Keratinocyte (primary cell): ENCODE results near the gene DPP10. TPM values are rescaled to one million over a fixed set of nuclear protein-coding genes. Genes with fewer than 3 reads are reported as not detected.

Experiments
- DNase-seq: peaks from one replicate; pipeline ENCODE4 v3.0.0-alpha.2; 2011; ENCODE audit warnings: low read depth, missing footprints, low spot score
- FAIRE-seq: peaks from 2 replicates; lab custom pipeline; 2011; peaks lifted over from hg19 to GRCh38; lab: Jason Lieb, UNC
- H2AFZ ChIP-seq: 2 replicates; pipeline ENCODE4 v1.6.0; 2012; ENCODE audit warnings: low read length, control low read depth, inconsistent platforms; ENCODE audit not compliant: control insufficient read depth
- H3K27ac ChIP-seq: 2 replicates; pipeline ENCODE4 v1.5.1; 2011; ENCODE audit warnings: low read length; ENCODE audit not compliant: control insufficient read depth, insufficient read depth
- H3K27me3 ChIP-seq: 3 replicates; pipeline ENCODE4 v1.6.0; 2011; ENCODE audit warnings: low read length; ENCODE audit not compliant: control insufficient read depth, insufficient read depth; ENCODE audit errors: extremely low read depth
- H3K36me3 ChIP-seq, 2 experiments: 2 replicates in 1 of 2; 3 replicates in 1 of 2; pipeline ENCODE4 v1.5.1; 2011; ENCODE audit warnings: low read length in 2 of 2, mild to moderate bottlenecking in 1 of 2; ENCODE audit not compliant: control insufficient read depth in 2 of 2, insufficient read depth in 2 of 2; ENCODE audit errors: extremely low read depth in 1 of 2
- H3K4me1 ChIP-seq: 3 replicates; pipeline ENCODE4 v1.5.1; 2011; ENCODE audit warnings: low read length; ENCODE audit not compliant: control insufficient read depth, insufficient read depth; ENCODE audit errors: extremely low read depth
- H3K4me2 ChIP-seq: 3 replicates; pipeline ENCODE4 v1.6.0; 2011; ENCODE audit warnings: low read depth, low read length; ENCODE audit not compliant: control insufficient read depth, insufficient read depth; ENCODE audit errors: extremely low read depth
- H3K4me3 ChIP-seq, 3 experiments: fragments of 200-600 bp in 1 of 3; sonication (generic) in 1 of 3; 2 replicates in 2 of 3; 3 replicates in 1 of 3; pipeline ENCODE4 v1.5.1; 2011 to 2016; ENCODE audit warnings: low read length in 3 of 3, mild to moderate bottlenecking in 3 of 3, control low read depth in 2 of 3, inconsistent platforms in 1 of 3, low read depth in 1 of 3, mixed read lengths in 1 of 3, mixed run types in 1 of 3, moderate library complexity in 1 of 3; ENCODE audit not compliant: control insufficient read depth in 2 of 3, insufficient read depth in 2 of 3; ENCODE audit errors: extremely low read depth in 1 of 3
- H3K79me2 ChIP-seq: 2 replicates; pipeline ENCODE4 v1.6.0; 2012; ENCODE audit warnings: low read length; ENCODE audit not compliant: control insufficient read depth, insufficient read depth
- H3K9ac ChIP-seq: 3 replicates; pipeline ENCODE4 v1.6.0; 2011; ENCODE audit warnings: low read length; ENCODE audit not compliant: control insufficient read depth, insufficient read depth; ENCODE audit errors: extremely low read depth
- H3K9me1 ChIP-seq: 3 replicates; pipeline ENCODE4 v1.6.0; 2011; ENCODE audit warnings: low read length; ENCODE audit not compliant: control insufficient read depth, insufficient read depth; ENCODE audit errors: extremely low read depth
- H3K9me3 ChIP-seq: 2 replicates; pipeline ENCODE4 v1.5.1; 2012; ENCODE audit warnings: low read depth, low read length; ENCODE audit not compliant: control insufficient read depth
- H4K20me1 ChIP-seq: 3 replicates; pipeline ENCODE4 v1.6.0; 2011; ENCODE audit warnings: low read length; ENCODE audit not compliant: control insufficient read depth, insufficient read depth; ENCODE audit errors: extremely low read depth
- CTCF ChIP-seq, 3 experiments: IDR thresholded peaks in 1 of 3; conservative IDR thresholded peaks in 1 of 3; optimal IDR thresholded peaks in 1 of 3; 2 replicates in 2 of 3; 3 replicates in 1 of 3; pipeline versions ENCODE3 to v1.5.1; 2011; ENCODE audit warnings: low read length in 3 of 3, mild to moderate bottlenecking in 3 of 3, moderate library complexity in 2 of 3, control low read depth in 1 of 3, inconsistent platforms in 1 of 3; ENCODE audit not compliant: insufficient read depth in 2 of 3; ENCODE audit errors: extremely low read depth in 1 of 3
- EZH2 ChIP-seq: IDR thresholded peaks from one replicate; pipeline ENCODE4 v1.6.1; 2012; ENCODE audit warnings: inconsistent platforms, mild to moderate bottlenecking, low read length, moderate library complexity
- dilution Hi-C: fragments of 300-500 bp; cut with MboI; formaldehyde crosslinking; loops from one replicate; pipeline ENCODE4 v1.7.0; 2020; ENCODE audit warnings: low sequenced_read_pairs; ENCODE audit not compliant: extremely low pct_ligation_motif_present
- polyA plus RNA-seq, 5 experiments: library from polyadenylated mRNA; depleted of rRNA in 3 of 5; stranded (reverse) in 3 of 5; stranded (forward) in 1 of 5; unstranded in 1 of 5; fragments of >200 nt; gene quantifications; 1 replicate in 1 of 5; 2 replicates in 3 of 5; 3 replicates in 1 of 5; pipeline versions ENCODE4 v1.2.1 to v1.2.3, GENCODE V29; 2011 to 2012; ENCODE audit warnings: missing spikeins in 2 of 5, low read depth in 1 of 5, low replicate concordance in 1 of 5

The DPP10 gene
- polyA plus RNA-seq, 1 donor (not counting 4 experiments of a cell fraction or from before 2014, with no cell fraction given), result not detected

DNA sequence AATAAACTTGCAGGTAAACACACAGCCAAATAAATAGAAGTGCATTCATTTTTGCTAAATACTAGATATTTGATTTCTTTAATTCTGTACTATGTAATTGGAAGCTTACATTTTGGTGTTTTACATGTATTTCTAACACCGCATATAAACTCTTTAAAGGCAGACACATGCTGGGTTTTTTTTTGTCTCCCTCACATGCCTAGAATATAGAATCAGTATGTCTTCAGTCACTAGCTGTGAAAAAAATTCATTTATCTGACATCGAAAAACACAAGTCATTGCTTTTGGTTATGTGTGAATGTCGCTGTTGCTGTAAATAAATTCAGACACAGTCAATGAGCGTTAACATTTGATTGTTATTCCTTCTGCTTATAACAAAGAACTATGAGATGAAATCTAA lies 1101.0 kb downstream of the DPP10 start:
- no peaks in the 10 kb centered on the region for H3K9me3 ChIP-seq
- no peaks in the 10 kb centered on the region for H3K4me1 ChIP-seq
- no peaks in the 10 kb centered on the region for H3K79me2 ChIP-seq
- no peak overlapping the region for H3K9ac ChIP-seq
- dilution Hi-C loops, result no loop called here
- H3K9me1 ChIP-seq, result no peaks in the 10 kb centered on the region
- DNase-seq (no peak), FAIRE-seq (no peak)
- H3K4me3 ChIP-seq, result no peak overlapping the region
- H3K27me3 ChIP-seq, result no peaks in the 10 kb centered on the region
- H3K36me3 ChIP-seq, result no peaks in the 10 kb centered on the region
- H3K27ac ChIP-seq, result no peak overlapping the region
- no peak overlapping the region for H3K4me2 ChIP-seq
- no peaks in the 10 kb centered on the region for H4K20me1 ChIP-seq
- no peak overlapping the region for H2AFZ ChIP-seq
- no peak for TF ChIP-seq EZH2
- TF ChIP-seq CTCF (optimal IDR thresholded peaks at IDR 0.05 in 1 of 3, IDR thresholded peaks at IDR 0.05 in 1 of 3, conservative IDR thresholded peaks at IDR 0.05 in 1 of 3; ENCODE audit: extremely low read depth in 1 of 3, insufficient read depth in 2 of 3, low read length in 3 of 3), result no peak

GRCh38 chr2:115549611-115550130 lies 1107.2 kb downstream of the DPP10 start:
- Histone ChIP-seq H3K4me3 (no peak overlapping the region), H4K20me1 (no peaks in the 10 kb centered on the region), H3K4me1 (no peaks in the 10 kb centered on the region), H3K79me2 (no peaks in the 10 kb centered on the region), H3K9me3 (no peaks in the 10 kb centered on the region), H3K36me3 (no peaks in the 10 kb centered on the region), H3K27ac (no peak overlapping the region), H3K4me2 (no peak overlapping the region), H3K27me3 (no peaks in the 10 kb centered on the region), H2AFZ (no peak overlapping the region), H3K9ac (no peak overlapping the region), H3K9me1 (no peaks in the 10 kb centered on the region)
- TF ChIP-seq CTCF (optimal IDR thresholded peaks at IDR 0.05 in 1 of 3, IDR thresholded peaks at IDR 0.05 in 1 of 3, conservative IDR thresholded peaks at IDR 0.05 in 1 of 3; ENCODE audit: extremely low read depth in 1 of 3, insufficient read depth in 2 of 3, low read length in 3 of 3), result no peak
- TF ChIP-seq EZH2, result no peak
- no peak for FAIRE-seq
- DNase-seq, result no peak
- dilution Hi-C loops, result no loop called here
